Stimulated activated CD8-positive, alpha-beta memory T cell treated with anti-CD3 and anti-CD28 coated beads, Interleukin-7, amount 100 ng/mL, for 48 hours (primary cell): ENCODE measurements around the gene RBPJ.

ENCODE experiments used
- DNase-seq, 2 donors: peaks; one replicate each; pipeline ENCODE4 v3.0.0-alpha.2; 2020; ENCODE audit warnings: low read depth in 1 of 2; ENCODE audit errors: extremely low read depth in 1 of 2

Gene RBPJ

DNA sequence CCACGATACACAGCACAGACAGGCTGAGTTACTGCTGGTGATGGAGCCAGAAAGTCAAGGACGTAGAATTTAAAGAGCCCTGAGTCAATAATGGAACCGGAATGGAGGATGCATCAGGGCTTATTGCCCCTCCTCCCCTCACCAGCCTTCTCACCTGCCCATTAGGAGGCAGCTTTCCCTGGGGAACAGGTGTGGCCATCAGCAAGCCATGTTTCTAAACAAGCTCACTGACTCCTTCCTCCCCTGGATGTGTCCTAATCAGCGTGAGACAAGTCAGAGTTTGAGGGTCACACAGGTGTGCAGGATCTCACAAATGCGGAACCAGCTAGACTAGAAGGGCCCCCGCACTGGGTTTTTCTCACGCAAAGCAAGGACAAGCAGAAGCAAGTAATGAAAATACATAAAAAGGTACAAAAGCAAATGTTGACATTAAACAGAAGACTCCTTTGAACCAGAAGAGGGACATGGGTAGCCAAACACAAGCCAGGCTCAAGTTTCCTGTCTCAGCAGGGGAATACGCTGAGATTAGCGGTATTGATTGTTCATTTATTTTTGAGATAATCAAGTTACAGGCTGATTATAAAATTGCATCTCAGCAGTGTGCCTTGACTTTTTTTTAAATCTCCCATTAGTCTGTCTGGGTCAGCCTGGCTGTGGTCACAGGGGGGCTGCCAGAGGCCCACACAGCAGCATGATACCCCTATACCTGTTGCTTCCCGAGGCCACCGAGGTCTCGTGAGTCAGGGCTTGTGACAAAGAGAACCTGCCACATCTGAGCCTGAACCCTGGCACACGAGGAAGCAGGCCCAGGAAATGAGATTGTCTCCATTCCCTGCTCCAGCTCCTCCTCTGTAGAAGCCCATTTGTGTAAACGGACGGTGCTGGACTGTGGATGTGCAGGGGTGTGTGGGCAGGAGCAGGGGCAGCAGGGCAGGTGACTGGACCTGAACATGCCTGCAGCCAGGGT, 132.0 kb downstream of the RBPJ start:
- DNase-seq = no peak

DNA sequence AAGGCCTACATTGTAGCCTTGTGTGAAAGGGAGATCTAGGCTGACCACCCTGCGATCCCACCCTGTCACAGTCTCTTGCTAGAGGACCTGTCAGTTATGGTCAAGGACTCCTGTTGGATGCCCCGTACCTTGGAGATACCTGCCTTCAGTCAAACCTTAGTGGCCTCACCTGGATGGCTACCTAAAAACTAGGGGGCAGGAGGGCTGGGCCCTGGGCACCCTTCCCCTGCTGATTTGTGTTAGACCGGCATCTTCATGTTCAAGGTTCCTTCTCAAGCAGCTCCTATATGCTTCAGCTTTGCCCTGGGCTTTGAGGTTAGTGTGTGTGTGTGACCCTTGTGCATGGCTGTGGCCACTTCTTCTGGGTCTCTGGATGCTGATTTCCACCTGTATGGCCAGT, 134.1 kb downstream of the RBPJ start:
- DNase-seq = no peak

DNA sequence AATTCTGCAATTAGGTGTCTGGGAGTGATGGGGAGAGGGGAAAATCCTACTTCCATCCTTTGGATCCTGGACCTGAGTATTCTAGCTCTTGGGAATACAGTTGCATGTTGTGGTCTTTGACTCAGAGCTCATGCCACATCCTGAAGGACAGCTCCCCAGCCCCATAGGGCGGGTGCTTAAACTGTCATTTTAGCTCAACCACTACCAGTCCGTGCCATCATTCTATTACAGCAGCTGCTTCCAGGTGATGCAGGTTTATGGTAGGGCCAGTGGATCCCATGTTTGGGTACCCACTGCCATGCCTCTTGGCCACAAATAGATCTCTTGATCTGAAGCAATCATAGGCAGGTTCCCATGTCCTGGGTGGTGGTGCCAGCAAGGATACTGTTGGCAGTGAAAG, 134.8 kb downstream of the RBPJ start:
- no peak for DNase-seq

DNA sequence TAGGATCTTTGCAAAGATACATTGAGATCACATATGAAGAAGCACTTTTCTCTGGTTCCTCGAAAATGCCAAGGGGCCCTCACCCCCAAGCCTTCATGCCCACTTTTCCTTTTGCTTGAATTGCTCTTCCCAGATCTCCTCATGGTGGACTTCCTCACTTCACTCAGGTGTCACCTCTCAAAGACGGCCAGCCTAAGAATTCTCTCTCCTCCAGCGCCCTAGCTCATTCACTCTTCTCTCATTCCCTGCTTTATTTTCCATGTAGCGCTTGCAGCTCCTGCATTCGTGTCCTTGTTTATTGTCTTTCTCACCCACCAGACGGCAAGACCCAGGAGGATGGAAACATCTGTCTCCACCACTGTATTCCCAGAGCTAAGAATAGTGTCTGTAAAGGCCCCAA, 136.6 kb downstream of the RBPJ start:
- no peak for DNase-seq

DNA sequence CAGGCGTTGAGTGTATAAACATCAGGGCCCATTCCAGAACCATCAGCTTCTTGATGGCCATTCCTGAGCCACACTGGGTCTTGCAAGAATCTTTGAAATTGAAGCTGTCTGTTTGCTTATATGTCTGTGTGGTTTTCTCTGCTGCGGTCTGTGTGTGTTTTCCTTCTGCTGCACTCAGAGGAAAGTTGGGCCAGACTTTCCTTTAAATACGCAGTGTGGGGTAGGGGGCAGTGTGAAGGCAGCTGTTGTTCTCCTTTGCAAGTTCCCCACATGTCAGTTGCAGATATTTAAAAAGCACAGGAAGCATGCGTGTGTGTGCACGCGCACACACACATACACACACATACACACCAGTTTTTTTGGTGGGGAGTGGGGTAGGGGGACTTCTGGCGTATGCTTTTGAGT, 137.3 kb downstream of the RBPJ start:
- no peak for DNase-seq

DNA sequence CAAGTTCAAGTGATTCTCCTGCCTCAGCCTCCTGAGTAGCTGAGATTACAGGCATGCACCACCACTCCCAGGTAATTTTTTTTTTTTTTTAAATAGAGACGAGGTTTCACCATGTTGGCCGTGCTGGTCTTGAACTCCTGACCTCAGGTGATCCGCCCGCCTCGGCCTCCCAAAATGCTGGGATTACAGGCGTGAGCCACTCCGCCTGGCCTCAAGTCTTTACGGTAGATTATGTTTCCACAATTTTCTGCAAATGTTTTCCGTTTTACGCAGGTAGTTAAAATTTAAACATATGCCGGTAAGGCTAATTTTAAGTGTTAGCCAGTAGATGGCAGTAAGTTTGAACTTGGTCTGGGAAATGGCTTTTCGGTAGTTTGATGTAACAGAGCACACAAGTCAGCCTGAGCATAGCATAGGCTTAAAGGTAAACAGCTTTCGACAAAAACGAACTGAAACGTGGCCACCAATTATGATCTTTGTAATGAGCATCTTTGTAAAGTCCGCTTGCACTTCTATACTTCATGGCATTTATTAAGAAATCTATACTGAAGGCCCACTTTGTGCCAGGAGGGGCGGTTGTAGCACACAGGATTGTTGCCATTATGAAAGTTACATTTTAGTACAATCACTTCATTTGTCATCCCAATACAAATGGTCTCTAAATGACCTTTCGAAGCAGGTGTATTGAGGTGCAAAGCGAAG, 138.4 kb downstream of the RBPJ start:
- DNase-seq = no peak

DNA sequence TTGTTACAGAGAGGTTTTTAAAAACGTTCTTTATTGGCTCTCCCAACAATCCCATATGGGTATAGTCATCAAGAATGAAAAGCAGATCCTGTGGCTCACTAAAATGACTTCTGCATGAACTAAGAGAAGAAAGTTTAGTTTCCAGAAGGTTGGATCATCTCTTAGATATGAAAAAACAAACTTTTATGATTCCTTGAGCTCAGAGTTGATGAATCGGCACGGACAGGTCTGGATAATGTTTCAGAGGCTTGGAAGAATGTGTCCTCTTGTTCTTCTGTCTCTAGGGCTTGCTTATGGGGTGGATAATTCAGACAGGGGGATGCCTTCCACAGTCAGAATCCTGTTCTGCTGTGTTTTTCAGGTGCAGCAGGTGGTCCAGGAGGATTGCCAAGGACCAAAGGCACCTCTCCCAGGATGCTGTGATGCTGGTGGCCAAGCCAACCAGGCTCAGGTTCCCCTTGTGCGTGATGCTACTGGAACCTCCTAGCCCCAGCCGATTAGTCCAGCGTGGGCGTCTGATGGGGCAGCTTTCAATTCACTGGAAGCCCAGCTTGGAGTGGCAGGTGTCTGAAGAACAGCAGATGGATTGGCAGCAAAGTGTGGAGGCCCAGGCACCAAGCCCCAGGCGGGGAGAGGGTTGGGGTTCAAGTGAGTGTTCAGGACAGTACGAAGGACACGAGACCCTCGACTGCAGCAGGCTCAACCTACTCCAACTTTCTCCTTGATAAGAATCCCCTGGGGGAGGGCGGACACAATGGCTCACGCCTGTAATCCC, 139.1 kb downstream of the RBPJ start:
- DNase-seq = no peak

DNA sequence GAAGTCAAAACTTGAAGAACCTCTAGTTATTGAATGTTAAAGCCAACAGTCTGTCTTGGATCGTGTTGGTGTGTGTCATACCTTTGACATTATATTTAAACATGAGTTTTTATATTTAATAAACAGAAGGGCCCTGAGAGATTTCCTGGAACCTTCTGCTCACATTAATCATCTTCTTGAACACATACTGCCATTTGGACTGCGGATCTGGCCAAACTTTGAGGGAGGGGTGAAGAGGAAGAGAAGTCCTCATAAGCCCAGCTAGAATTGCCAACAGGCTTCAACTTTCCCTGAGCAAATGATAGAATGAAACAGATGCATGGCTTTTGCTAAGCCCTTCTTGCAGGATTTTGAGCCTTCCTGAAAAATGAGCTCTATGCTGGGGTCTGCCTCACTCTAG, 142.1 kb downstream of the RBPJ start:
- DNase-seq = no peak

DNA sequence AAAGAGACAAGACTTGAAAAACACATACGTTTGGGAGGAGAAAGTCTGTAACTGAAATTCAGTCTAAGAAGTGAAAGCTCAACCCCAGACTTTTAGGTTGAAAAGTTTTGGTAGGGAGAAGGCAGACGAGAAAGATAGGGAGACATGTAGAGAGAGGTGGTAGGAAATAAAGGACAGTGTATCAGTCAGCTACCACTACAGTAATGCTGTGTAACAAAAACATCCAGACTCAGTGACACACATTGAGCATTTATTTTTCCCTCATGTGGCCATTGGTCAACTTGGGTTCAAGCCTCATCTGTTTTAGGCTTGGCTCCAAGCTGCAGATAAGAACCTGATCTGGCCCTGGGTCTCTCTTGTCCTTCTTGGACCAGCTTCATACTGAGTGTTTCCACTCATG, 142.6 kb downstream of the RBPJ start:
- no peak for DNase-seq

DNA sequence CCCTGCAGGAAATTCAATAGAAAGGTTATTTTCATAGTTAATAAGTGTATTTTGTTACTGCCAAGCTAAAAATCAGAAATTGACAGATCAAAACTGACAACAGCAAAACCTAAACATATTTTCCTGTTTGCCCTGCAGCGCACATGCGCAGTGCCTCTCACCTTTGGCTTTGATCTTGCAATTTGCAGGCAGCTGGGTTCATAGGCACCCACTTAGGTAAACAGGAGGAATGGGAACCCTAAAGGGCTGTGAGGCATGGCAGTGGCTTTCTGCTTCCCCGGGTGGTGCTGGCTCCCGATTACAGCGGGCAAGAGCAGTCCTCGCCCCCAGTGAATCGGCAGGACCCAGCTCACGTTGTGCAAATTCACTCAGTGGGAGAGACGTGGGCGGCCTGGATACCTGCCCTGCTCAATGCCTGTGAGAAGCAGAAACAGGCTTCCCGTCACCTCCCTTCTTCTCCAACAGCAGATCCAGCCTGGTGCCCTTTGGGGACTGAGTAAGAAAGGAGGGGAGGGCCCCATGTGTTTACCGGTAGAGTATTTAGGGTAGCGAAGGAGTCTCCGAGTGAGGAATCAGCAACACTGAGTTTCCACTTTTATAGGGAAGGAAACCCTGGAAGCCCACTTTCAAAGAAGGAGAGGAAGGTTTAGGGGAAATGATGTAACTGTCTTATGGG, 143.7 kb downstream of the RBPJ start:
- DNase-seq = no peak

DNA sequence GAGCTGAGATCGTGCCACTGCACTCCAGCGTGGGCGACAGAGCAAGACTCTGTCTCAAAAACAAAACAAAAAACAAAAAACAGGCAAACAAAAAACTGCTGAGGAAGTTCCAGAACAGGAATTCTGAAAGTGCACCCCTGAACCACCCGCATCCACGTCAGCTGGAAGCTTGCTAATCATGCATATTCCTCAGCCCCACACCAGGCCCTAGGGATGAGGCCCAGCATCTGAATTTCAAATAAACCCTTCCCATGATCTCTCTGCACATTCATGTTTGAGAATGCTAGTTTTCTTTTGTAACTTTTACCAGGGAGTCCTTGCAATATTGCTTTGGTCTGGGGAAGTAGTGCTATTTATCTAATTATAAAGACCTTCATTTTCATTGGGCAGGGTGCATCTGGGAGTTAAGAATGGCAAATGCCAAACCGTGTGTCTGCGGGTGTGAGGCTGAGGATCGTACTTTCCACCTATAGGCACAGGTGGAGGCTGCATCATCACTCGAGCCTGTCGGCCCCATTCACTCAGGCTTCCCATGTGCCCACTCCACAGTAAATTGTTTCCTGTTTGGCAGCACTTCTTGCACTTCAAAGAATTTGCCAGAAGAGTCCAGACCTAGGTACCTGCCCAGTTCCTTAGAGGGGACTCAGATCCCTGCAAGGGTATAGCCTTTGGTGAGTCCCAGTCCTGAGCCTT, 145.9 kb downstream of the RBPJ start:
- no peak for DNase-seq

DNA sequence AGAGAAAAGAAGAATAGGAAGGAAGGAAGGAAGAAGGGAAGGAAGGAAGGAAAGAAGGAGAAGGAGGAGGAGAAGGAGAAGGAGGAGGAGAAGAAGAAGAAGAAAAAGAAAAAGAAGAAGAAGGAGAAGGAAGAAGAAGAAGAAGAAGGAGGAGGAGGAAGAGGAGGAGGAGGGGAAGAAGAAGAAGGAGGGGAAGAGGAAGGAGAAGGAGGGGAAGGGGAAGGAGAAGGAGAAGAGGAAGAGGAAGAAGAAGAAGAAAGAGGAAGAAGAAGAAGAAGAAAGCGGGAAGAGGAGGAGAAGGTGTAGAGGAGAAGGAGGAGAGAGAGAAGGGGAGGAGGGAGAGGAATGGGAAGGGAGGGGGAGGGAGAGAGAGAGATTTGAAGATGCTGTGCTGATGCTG, 146.9 kb downstream of the RBPJ start:
- no peak for DNase-seq

DNA sequence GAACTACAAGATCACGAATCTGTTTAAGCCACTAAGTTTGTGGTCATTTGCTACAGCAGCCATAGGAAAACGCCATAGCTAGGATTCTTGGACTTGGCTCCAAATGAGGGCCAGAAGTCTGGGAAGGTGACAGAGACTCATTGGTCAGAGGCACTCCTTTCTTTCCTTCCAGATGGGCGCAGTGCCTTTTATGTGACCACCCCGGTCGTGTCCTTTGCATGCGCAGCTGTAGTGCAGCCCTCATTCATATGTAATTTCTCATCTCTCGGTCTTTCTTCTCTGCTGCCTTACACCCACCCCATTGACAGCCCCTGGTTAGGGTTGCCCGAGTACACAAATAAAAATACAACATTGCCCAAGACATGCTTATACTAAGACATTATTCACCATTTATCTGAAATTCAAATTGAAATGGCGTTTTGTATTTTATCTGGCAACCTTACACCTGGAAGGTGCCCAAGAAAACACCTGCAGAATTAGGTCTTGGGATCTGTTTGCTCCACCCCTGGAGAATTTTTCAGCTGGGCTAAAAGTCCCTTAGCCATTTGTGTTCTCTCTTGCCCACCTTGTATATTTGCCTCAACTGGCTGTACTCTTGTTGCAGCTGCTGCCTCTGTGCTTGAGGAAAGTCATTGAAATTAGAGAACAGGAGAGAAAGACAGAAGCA, 147.6 kb downstream of the RBPJ start:
- DNase-seq = no peak

DNA sequence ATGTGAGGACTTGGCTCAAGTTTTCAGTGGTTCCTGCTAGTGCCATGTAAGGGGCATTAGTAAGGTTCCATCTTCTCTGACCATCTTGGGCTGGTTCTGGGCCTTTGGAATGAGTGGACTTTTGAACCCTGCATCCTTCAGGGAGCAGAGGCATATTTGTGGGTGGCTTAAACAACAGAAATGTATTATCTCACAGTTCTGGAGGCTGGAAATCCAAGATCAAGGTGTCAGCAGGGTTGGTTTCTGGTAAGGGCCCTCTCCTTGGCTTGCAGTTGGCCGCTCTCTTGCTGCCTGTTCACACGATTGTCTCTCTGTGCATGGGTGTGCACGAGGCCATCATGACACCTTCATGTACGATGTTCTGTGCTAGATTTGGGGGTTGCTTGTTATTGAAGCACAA, 148.2 kb downstream of the RBPJ start:
- DNase-seq = no peak

DNA sequence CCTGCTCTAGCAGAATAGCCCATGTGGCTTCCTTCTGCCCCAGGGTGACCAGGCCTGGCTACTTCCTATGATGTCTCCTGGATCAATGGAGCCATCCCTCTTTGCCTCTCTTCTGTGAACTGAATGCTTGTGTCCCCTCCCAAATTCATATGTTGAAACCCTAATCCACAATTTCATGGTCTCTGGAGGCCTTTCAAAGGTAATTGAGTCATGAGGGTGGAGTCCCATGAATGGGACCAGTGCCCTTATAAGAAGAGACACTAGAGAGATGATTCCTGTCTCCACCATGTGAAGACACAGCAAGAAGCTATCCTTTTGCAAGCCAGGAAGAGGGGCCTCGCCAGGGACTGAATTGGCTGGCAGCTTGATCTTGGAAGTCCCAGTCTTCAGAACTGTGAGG, 151.1 kb downstream of the RBPJ start:
- DNase-seq = no peak

DNA sequence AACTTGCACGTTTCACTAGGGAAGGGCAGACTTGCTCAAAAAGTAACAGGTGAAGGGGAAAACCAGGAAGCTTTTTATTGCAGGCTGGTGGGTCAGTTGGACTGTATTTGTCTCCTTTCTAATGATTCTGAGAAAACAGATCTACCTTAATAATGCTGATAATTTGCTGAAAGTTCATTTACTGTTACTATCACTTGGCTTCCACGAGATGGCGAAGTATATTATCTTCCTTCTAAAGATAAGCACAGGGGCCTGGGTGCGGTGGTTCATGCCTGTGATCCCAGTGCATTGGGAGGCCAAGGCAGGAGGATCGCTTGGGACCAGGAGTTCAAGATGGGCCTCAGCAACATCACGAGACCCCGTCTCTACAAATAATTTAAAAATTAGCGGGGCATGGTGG, 153.1 kb downstream of the RBPJ start:
- no peak for DNase-seq

DNA sequence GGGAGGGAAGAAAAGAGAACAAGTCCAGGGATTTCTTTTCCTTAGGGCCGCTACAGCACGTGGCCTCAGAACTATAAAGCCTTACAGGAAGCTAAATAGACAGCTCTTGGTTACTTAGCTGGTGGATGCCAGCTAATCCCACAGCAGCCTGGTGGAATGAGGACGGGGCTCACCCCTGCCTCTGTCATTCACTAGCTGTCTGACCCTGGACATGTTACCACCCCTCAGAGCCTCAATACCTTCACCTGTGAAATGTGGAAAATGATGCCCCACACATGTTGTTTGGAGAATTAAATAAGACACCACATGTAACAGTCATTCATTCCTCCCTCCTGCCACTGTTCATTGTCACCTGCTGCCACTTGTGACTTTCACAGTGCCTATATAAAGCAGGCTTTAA, 153.7 kb downstream of the RBPJ start:
- no peak for DNase-seq

DNA sequence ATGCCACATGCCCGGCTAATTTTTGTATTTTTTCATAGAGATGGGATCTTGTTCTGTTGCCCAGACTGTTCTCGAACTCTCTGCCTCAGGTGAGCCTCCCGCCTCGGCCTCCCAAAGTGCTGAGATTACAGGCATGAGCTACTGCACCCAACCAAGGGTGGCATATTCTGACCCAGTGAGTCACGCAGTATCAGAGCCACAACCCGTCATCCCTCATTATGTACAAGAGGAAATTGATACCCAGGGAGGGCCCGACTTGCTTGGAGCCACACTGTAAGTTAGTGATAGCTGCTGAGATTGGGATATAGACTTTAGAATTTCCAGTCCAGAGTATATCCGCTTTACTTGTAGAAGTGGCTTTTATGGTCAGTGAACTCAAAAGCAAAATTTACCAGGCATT, 154.9 kb downstream of the RBPJ start:
- DNase-seq = no peak

DNA sequence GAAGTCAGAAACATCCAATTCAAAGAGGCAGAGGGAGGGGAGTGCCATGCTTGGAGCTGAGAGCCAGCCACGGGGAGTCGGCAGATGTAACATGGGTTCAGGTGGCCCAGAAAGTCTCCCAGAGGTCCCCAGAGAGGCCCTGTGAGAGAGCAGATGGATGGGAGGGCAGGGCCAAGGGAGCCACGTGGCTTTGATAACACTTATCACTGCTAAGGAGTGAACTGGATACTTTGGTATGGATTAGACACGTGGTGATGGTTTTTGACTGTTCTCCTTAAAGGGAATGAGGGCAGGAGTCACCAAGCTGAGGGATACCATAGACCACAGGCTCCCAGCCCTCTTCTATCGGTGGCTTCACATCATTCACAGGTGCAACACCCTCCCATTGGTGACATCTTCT, 155.7 kb downstream of the RBPJ start:
- no peak for DNase-seq

DNA sequence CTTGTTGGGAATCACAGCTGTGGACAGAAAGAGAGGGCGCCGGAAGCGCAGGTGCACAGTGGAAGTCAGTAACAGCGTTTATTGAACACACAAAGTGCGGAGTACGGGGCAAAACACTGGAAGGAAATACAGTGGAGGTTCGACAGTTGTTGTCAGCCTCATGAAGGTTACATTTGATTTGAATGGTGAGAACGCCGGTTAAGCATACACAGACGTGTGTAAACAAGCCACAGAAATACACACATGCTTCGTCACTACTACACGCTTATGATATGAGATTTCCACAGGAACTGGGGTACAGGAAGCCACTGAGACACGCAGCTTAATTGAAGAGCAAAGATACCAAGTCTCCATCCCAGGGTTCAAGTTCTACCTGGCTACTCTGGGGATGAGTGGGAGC, 157.5 kb downstream of the RBPJ start:
- no peak for DNase-seq
